Mucosa of gallbladder (tissue), 1 donor: Measurements from ENCODE around the gene RNF150. TPM values are rescaled to one million over a fixed set of nuclear protein-coding genes. Genes with fewer than 3 reads are reported as not detected.

ENCODE experiments used
- DNase-seq: peaks from one replicate; pipeline ENCODE4 v3.0.0-alpha.2; 2020; ENCODE audit warnings: low spot score
- total RNA-seq: library from RNA; stranded (reverse); gene quantifications from one replicate; pipeline ENCODE4 v1.2.1, GENCODE V29; 2021
- donor health status: DM: no; HTN: no; CAD: no.

RNF150 gene
- total RNA-seq, 1 donor from 2014 or later = 20.5 TPM

DNA sequence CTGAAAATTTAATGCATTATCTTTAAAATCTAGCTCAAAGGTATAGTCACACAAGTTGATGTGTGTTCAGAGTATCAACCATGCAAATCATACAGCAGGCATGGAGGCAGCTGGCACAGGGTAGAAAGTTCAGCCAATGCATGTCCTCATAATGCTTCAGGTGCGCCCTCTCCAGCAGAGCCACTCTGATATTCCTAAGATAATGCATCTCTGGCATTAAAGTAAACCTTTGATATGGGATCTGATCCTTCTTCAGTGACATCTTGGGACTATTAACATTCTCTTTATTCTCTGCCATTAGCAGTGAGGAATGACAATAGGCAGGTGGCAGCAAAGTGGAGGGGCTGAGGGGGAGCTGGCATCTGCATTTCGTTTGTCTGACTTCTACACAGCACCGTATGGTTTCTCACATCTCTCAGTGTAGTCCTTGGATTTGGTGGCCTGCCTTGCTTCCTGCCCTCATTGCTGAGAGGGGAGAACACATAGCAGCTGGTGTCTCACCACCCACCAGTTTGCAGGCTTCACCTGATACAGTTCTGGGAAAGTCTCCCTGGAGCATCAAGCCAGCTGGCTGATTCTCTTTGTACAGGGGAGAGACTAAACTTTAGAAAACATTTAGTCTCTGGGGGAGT, 208.4 kb downstream of the RNF150 start:
- DNase-seq = no peak

- DNase-seq = no peak
These were observed 226.0 kb downstream of the RNF150 start for GRCh38 chr4:140906993-140907962.

DNA sequence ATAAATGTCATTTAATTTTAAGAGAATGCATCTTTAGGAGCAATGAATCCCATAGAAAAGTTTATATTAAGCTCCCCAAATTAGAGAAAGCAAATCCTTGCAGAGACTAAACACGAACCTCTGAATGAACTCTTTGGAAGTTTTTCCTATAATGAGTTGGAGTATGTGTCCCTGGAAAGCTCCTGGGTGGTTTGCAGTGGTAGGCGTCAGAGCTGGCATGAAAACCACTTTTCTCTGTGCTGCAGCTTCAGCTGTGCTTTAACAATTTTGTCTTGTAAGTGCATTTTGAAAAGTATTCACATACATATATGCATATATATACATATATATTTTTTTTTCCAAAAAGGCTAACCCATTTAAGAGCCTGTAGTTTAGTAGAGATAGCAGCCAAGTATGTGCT, 228.4 kb downstream of the RNF150 start:
- no peak for DNase-seq

- peak; percentile 52 for DNase-seq
These were observed 229.5 kb downstream of the RNF150 start for GRCh38 chr4:140903522-140904475.

DNA sequence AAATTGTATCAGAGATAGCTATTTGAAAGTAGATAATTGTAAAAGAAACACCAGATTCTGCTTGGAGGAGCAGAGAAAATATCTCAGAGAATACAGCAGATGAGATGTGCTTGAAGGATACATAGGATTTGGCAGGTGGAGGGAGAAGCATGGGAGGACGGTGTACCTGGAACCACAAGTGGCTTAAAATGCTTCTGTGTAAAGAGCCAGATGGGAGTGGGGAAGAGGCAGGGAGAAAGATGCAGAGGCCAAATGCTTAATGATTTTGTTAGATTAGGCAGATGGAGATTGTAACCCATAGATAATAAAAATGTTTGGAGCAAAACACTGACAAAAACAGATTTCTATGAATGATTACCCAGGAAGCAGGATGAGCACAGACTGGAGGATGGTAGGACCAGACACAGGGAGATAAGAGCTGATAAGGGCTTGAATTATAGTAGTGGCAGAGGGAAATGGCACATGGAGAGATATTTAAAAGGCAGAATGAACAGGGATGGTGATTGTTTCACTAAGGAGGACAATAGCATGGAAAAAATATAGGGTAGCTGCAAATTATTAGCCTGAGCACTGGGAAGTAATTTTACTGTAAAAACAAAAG, 231.4 kb downstream of the RNF150 start:
- no peak for DNase-seq

- no peak for DNase-seq
These were observed 239.3 kb downstream of the RNF150 start for GRCh38 chr4:140893939-140894338.

- DNase-seq = no peak
These were observed 245.2 kb downstream of the RNF150 start for GRCh38 chr4:140888054-140888453.

DNA sequence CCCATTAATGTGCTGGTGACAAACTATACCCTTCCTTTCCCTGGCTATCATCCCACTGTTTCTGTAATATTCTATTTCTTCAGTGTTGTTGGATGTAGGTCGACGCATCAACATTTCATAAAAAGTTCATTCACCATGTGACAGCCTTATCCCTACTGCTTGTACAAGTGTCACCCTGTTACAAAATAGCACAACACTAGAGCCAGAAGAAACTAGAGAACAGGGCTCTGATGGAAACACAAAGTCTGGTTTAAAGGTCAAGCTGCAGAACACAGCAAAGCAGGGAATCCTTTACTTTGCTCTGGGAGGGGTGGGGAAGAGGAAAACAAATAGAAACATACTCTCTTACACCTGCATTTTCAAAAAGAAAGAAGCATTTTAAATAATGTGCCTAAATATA, 245.8 kb downstream of the RNF150 start:
- no peak for DNase-seq

GRCh38 chr4:140884431-140885058, 248.7 kb downstream of the RNF150 start:
- peak; percentile 54 for DNase-seq

DNA sequence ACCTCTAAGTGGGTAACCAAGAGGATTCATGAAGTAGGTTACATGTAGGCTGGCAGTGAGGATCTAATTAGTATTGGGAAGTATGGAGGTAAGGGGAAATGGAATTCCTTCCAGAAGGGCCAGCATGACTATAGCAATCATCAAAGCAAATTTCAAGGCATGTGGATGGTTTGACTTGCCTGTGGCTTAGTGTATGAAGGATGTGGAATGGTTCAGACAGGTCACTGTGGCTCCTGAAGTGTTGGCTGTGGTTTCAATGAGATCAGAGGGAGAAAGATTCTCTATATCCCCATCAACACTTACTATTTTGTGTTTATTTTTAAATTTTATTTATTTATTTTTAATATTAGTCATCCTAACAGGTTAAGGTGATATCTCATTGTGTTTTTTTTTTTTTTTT, 255.5 kb downstream of the RNF150 start:
- DNase-seq = no peak

DNA sequence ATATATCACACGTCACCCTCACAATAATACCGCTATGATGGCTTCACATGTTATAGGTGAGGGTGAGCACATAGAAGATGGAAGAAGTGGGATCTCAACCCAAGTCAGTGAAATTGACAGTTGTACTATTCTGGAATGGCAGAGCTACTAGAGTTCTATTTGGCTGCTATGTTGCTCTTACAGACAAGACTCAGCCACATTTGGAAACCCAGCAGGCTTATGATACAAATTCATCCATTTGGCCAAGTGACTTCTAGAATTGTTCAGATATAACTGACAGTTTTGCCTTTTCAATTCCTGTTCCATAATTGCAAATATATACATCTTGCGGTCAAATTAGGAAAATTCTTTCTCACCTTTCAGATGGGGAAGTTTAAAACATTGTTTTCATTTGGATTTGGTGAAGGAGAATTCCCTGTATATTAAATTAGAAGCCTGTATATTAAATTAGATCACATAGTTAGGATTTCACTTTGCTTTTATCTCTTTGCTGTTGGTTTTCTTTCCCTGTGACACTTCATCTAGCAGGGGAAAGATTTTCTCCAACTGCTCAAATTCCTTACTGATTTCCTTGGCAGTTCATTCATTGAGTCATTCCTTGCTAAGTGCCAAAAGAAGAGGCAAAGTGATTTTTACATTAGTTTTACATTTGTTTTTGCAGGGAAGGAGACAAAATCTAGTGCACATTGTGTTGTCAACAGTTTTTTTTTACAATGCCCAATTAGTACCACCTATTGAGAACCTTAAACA, 256.5 kb downstream of the RNF150 start:
- DNase-seq = no peak

DNA sequence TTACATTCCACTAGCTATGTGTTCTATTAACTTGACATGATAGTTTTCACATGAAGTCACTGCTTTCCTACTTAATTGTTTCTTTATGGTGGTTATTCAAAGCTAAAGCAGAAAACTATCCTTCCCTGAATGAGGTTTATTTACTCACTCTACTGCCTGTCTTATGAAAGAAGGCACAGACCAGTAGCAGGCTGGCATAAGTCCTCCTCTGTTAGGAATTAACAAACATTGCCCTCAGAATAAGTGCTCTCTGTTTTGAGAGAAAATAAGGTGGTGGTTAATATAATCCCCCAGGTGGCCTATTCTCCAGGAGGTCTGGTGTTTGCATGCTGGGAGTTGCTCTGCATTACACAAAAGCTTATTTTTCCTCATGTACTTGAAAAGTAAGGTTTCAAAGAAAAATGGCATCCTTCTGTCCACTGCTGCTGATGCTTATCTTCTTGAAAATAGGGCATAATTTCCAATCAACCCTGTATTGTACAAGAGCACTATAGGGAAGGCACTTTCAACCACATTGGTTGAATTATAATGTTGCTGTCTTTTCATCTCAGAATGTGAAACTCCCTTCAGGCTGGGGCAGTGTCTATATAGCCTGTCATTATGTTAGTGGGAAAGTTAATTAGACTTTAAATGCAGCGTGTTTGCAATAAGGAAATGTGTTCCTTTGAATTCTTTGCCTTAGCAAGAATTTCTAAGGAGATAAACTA, 257.4 kb downstream of the RNF150 start:
- DNase-seq = no peak

DNA sequence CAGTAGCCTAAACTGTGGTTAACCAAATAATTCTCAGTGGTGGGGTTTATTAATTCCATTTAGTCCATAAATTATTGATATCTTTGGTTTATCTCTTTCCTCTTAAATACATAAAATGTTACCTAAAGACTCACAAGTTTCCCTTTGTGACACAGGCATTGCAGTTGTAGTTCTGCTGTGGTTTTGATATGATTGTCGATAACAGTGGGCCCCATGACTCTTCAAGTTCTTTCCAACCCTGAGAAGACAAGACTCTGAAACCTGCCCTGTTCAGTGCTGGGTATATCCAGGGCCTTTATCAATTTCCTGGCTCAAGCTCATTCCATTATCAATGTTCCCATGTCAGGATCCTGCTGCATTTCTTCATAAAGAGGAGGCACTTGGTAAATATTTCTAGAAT, 259.2 kb downstream of the RNF150 start:
- DNase-seq = no peak

- no peak for DNase-seq
These were observed 261.9 kb downstream of the RNF150 start for GRCh38 chr4:140871368-140871767.

DNA sequence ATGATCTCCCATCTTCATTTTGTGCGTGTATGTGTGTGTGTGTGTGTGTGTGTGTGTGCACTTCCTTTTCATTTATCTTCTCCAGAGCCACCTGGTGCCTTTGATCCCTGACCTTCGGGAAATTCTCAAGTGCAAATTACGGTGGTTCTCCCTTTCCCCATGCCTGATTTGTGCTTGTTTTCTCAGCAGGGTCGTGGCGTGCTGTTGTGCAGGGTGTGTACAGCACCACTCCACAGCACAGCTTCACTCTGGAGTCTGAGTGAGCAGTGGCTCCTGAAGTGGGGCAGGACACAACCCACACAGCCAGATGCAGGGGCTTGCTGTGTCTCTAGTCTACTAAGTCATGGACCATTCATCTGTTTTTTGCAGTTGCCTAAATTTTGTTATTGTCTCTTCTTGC, 262.8 kb downstream of the RNF150 start:
- no peak for DNase-seq

GRCh38 chr4:140869446-140869845, 263.8 kb downstream of the RNF150 start:
- no peak for DNase-seq

DNA sequence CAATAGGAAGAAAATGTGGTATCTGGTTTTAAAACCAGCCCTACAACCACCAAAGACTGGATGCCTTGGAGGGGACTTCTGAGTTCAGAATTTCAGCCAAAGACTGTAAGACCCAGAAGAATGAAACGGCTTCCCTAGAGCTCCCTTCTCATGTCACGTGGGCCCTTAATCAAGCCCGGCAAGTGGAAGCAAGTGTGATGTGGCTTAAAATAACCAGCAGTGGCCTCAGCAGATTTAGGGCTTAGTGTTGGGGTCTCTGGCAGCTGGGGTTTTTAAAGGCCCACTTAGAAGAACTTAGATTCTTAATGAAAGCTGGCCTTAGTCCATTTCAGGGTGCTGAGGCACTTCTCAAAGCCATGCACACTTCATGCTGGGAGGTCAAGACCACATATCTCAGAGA, 265.9 kb downstream of the RNF150 start:
- DNase-seq = no peak

- DNase-seq = no peak
These were observed 266.7 kb downstream of the RNF150 start for GRCh38 chr4:140866492-140867005.
